ENCODE results near the gene TKTL1.

The TKTL1 gene

GRCh38 chrX:154359362-154360154 lies 64.0 kb downstream of the TKTL1 start:
- Mint-ChIP-seq H3K4me3 (no peak overlapping the region), H3K9me3 (no peaks in the 10 kb centered on the region), H3K36me3 (peaks cover 14% of the 10 kb centered on the region), H3K4me1 (peaks cover 7% of the 10 kb centered on the region), H3K27me3 (no peaks in the 10 kb centered on the region), H3K27ac (no peak overlapping the region)
- no peak for ATAC-seq

GRCh38 chrX:154360155-154360713 lies 64.6 kb downstream of the TKTL1 start:
- no peaks in the 10 kb centered on the region for H3K9me3 Mint-ChIP-seq
- peaks cover 7% of the 10 kb centered on the region for H3K4me1 Mint-ChIP-seq
- no peak for ATAC-seq
- peaks cover 18% of the 10 kb centered on the region for H3K36me3 Mint-ChIP-seq
- no peaks in the 10 kb centered on the region for H3K27me3 Mint-ChIP-seq
- H3K27ac Mint-ChIP-seq, result no peak overlapping the region
- no peak overlapping the region for H3K4me3 Mint-ChIP-seq

GRCh38 chrX:154362085-154362742 lies 66.6 kb downstream of the TKTL1 start:
- H3K4me1 Mint-ChIP-seq, result peaks cover 7% of the 10 kb centered on the region
- no peak overlapping the region for H3K4me3 Mint-ChIP-seq
- peaks cover 31% of the 10 kb centered on the region for H3K36me3 Mint-ChIP-seq
- H3K9me3 Mint-ChIP-seq, result no peaks in the 10 kb centered on the region
- H3K27me3 Mint-ChIP-seq, result no peaks in the 10 kb centered on the region
- no peak overlapping the region for H3K27ac Mint-ChIP-seq
- ATAC-seq, result no peak

GRCh38 chrX:154363706-154364439 lies 68.3 kb downstream of the TKTL1 start:
- Mint-ChIP-seq H3K4me3 (no peak overlapping the region), H3K27me3 (no peaks in the 10 kb centered on the region), H3K36me3 (peaks cover 32% of the 10 kb centered on the region), H3K4me1 (peaks cover 11% of the 10 kb centered on the region), H3K27ac (no peak overlapping the region), H3K9me3 (no peaks in the 10 kb centered on the region)
- ATAC-seq, result no peak

- Mint-ChIP-seq H3K4me3 (no peak overlapping the region), H3K27me3 (no peaks in the 10 kb centered on the region), H3K9me3 (no peaks in the 10 kb centered on the region), H3K4me1 (peaks cover 10% of the 10 kb centered on the region), H3K27ac (no peak overlapping the region), H3K36me3 (peaks cover 31% of the 10 kb centered on the region)
- no peak for ATAC-seq
Observed at GRCh38 chrX:154365052-154365600, 69.5 kb downstream of the TKTL1 start.

GRCh38 chrX:154365997-154366665 lies 70.5 kb downstream of the TKTL1 start:
- no peak overlapping the region for H3K4me3 Mint-ChIP-seq
- peaks cover 31% of the 10 kb centered on the region for H3K36me3 Mint-ChIP-seq
- no peak for ATAC-seq
- no peaks in the 10 kb centered on the region for H3K27me3 Mint-ChIP-seq
- no peak overlapping the region for H3K27ac Mint-ChIP-seq
- peaks cover 10% of the 10 kb centered on the region for H3K4me1 Mint-ChIP-seq
- H3K9me3 Mint-ChIP-seq, result no peaks in the 10 kb centered on the region

- Mint-ChIP-seq H3K27me3 (no peaks in the 10 kb centered on the region), H3K36me3 (peaks cover 31% of the 10 kb centered on the region), H3K4me3 (no peak overlapping the region), H3K27ac (peak overlapping the region; percentile 32), H3K4me1 (peaks cover 10% of the 10 kb centered on the region), H3K9me3 (no peaks in the 10 kb centered on the region)
- no peak for ATAC-seq
Observed at GRCh38 chrX:154366666-154367055, 71.1 kb downstream of the TKTL1 start.

GRCh38 chrX:154367474-154368308 lies 72.1 kb downstream of the TKTL1 start:
- Mint-ChIP-seq H3K4me1 (peaks cover 18% of the 10 kb centered on the region), H3K4me3 (peak overlapping the region; percentile 90), H3K9me3 (no peaks in the 10 kb centered on the region), H3K36me3 (peaks cover 31% of the 10 kb centered on the region), H3K27ac (peak overlapping the region; percentile 87), H3K27me3 (no peaks in the 10 kb centered on the region)
- no peak for ATAC-seq

GRCh38 chrX:154368630-154369448 lies 73.2 kb downstream of the TKTL1 start:
- ATAC-seq, result peak; percentile 79
- Mint-ChIP-seq H3K36me3 (peaks cover 26% of the 10 kb centered on the region), H3K9me3 (no peaks in the 10 kb centered on the region), H3K4me3 (peak overlapping the region; percentile 90), H3K4me1 (peaks cover 18% of the 10 kb centered on the region), H3K27me3 (no peaks in the 10 kb centered on the region), H3K27ac (peak overlapping the region; percentile 87)

GRCh38 chrX:154369449-154370299 lies 74.1 kb downstream of the TKTL1 start:
- no peaks in the 10 kb centered on the region for H3K9me3 Mint-ChIP-seq
- peaks cover 18% of the 10 kb centered on the region for H3K4me1 Mint-ChIP-seq
- peaks cover 22% of the 10 kb centered on the region for H3K36me3 Mint-ChIP-seq
- peak overlapping the region; percentile 87 for H3K27ac Mint-ChIP-seq
- H3K4me3 Mint-ChIP-seq, result peak overlapping the region; percentile 90
- no peaks in the 10 kb centered on the region for H3K27me3 Mint-ChIP-seq
- ATAC-seq, result peak; percentile 34

- ATAC-seq, result no peak
- H3K9me3 Mint-ChIP-seq, result no peaks in the 10 kb centered on the region
- H3K27me3 Mint-ChIP-seq, result no peaks in the 10 kb centered on the region
- H3K4me3 Mint-ChIP-seq, result peak overlapping the region; percentile 90
- peaks cover 24% of the 10 kb centered on the region for H3K4me1 Mint-ChIP-seq
- peaks cover 18% of the 10 kb centered on the region for H3K36me3 Mint-ChIP-seq
- peak overlapping the region; percentile 87 for H3K27ac Mint-ChIP-seq
Observed at GRCh38 chrX:154370300-154371016, 74.9 kb downstream of the TKTL1 start.
